ENCODE results near the gene AOPEP.
"Not testable (repeated sequence)": the region's sequence is repeated elsewhere in the genome, so short reads cannot be mapped to it uniquely, and the experiment has no call there.

AOPEP gene

GRCh38 chr9:94872891-94873511, 146.5 kb downstream of the AOPEP start:
- DNase-seq: no peak

- DNase-seq: no peak
Observed at GRCh38 chr9:94874316-94874715, 147.8 kb downstream of the AOPEP start.

- no peak for DNase-seq
Observed at GRCh38 chr9:94875300-94876020, 149.0 kb downstream of the AOPEP start.

GRCh38 chr9:94878804-94879203, 152.3 kb downstream of the AOPEP start:
- not testable (repeated sequence) for DNase-seq

- no peak for DNase-seq
Observed at GRCh38 chr9:94879230-94879629, 152.7 kb downstream of the AOPEP start.

GRCh38 chr9:94881023-94881422, 154.5 kb downstream of the AOPEP start:
- no peak for DNase-seq

- DNase-seq: no peak
Observed at GRCh38 chr9:94881454-94881853, 155.0 kb downstream of the AOPEP start.

- no peak for DNase-seq
Observed at GRCh38 chr9:94881940-94882339, 155.4 kb downstream of the AOPEP start.

GRCh38 chr9:94882966-94883641, 156.6 kb downstream of the AOPEP start:
- peak; percentile 24 for DNase-seq

GRCh38 chr9:94885854-94886447, 159.5 kb downstream of the AOPEP start:
- no peak for DNase-seq

GRCh38 chr9:94887721-94888120, 161.2 kb downstream of the AOPEP start:
- no peak for DNase-seq

GRCh38 chr9:94888775-94889174, 162.3 kb downstream of the AOPEP start:
- no peak for DNase-seq

- DNase-seq: no peak
Observed at GRCh38 chr9:94889628-94890027, 163.1 kb downstream of the AOPEP start.

GRCh38 chr9:94891183-94891582, 164.7 kb downstream of the AOPEP start:
- DNase-seq: no peak

- no peak for DNase-seq
Observed at GRCh38 chr9:94892675-94893074, 166.2 kb downstream of the AOPEP start.

GRCh38 chr9:94894094-94894699, 167.7 kb downstream of the AOPEP start:
- DNase-seq: no peak

- DNase-seq: no peak
Observed at GRCh38 chr9:94895668-94896067, 169.2 kb downstream of the AOPEP start.

GRCh38 chr9:94896512-94896911, 170.0 kb downstream of the AOPEP start:
- no peak for DNase-seq

GRCh38 chr9:94899464-94900221, 173.1 kb downstream of the AOPEP start:
- no peak for DNase-seq

GRCh38 chr9:94900222-94901018, 173.9 kb downstream of the AOPEP start:
- no peak for DNase-seq

- DNase-seq: no peak
Observed at GRCh38 chr9:94901019-94901363, 174.5 kb downstream of the AOPEP start.

GRCh38 chr9:94903961-94904421, 177.5 kb downstream of the AOPEP start:
- DNase-seq: no peak

Data from NCI-H510A (cell line).